ENCODE results near the gene NPAS3. TPM values are rescaled to one million over a fixed set of nuclear protein-coding genes. Genes with fewer than 3 reads are reported as not detected.

The NPAS3 gene
- total and polyA plus RNA-seq, 2 of the 13 experiments (the other 11 are each of a cell fraction or from before 2014, with no cell fraction given): not detected

- Histone ChIP-seq H3K4me3 (replicated peaks in 1 of 3; ENCODE audit: insufficient read depth in 1 of 3, low read depth in 2 of 3, low read length in 3 of 3) (no peak overlapping the region), H3K27ac (ENCODE audit: extremely low read length, insufficient read depth, low read length) (no peak overlapping the region), H3K4me1 (ENCODE audit: insufficient read depth, low read length) (no peaks in the 10 kb centered on the region), H3K4me2 (ENCODE audit: low read depth, low read length) (no peak overlapping the region), H3K27me3 (ENCODE audit: control insufficient read depth in 1 of 2, insufficient read depth in 2 of 2, low read length in 2 of 2) (0 out of 5 replicates have a peak, but pooled peaks cover 0 to 2% of the 10 kb centered on the region in 2 experiments), H2AFZ (ENCODE audit: low read length) (no peak overlapping the region), H3K79me2 (ENCODE audit: insufficient read depth, low read length) (no peaks in the 10 kb centered on the region), H3K9ac (ENCODE audit: insufficient read depth, low read depth, low read length) (no peak overlapping the region), H3K9me3 (ENCODE audit: low read length) (no peaks in the 10 kb centered on the region), H3K36me3 (replicated peaks in 1 of 2; ENCODE audit: control insufficient read depth in 1 of 2, insufficient read depth in 2 of 2, low read length in 2 of 2) (no peaks in the 10 kb centered on the region), H4K20me1 (ENCODE audit: insufficient read depth, low read length) (no peaks in the 10 kb centered on the region)
- POLR2A ChIA-PET: no interaction called here
- in situ Hi-C loops (cut with HindIII; ENCODE audit: extremely low pct_ligation_motif_present, low pct_unique_long_range_greater_than_20kb) (no loop called here), intact Hi-C loops (cut with micrococcal nuclease; ENCODE audit: unreplicated experiment) (no loop called here)
- CTCF ChIA-PET (ENCODE audit: low intra/inter-chr PET ratio, low total read pairs): no interaction called here
- BruUV-seq (replicated peaks): no TSS peak
- no peak for DNase-seq (ENCODE audit: low spot score)
- no peak for FAIRE-seq
- no peak for ATAC-seq
- WGBS (ENCODE audit: low lambda C conversion rate): 49% methylated on average over 6 of the region's 6 CpGs
- TF ChIP-seq STAT6 (CRISPR knock-in tag; IDR thresholded peaks at IDR 0.05; ENCODE audit: borderline replicate concordance) (no peak), ATF2 (CRISPR knock-in tag; IDR thresholded peaks at IDR 0.05) (no peak), TBX3 (IDR thresholded peaks at IDR 0.05; ENCODE audit: borderline replicate concordance) (no peak), GATA4 (IDR thresholded peaks at IDR 0.05; ENCODE audit: borderline replicate concordance, low read depth) (no peak), ZBTB34 (CRISPR knock-in tag; IDR thresholded peaks at IDR 0.05) (no peak), ETV5 (CRISPR knock-in tag; IDR thresholded peaks at IDR 0.05; ENCODE audit: borderline replicate concordance) (no peak), HNF4G (IDR thresholded peaks at IDR 0.05; ENCODE audit: borderline replicate concordance, low read depth, low read length) (no peak), HNF4G (CRISPR knock-in tag; IDR thresholded peaks at IDR 0.05; ENCODE audit: borderline replicate concordance, low read depth) (no peak), PAXIP1 (CRISPR knock-in tag; conservative IDR thresholded peaks at IDR 0.05) (no peak), ZBTB33 (CRISPR knock-in tag; IDR thresholded peaks at IDR 0.05) (no peak), ATF5 (CRISPR knock-in tag; IDR thresholded peaks at IDR 0.05; ENCODE audit: low read depth) (no peak)
Observed at GRCh38 chr14:33782923-33783322, 844.2 kb downstream of the NPAS3 start.

Measured in HepG2 (cell line).